Endothelial cell of umbilical vein (primary cell): ENCODE measurements around the gene KCNQ5. TPM values are rescaled to one million over a fixed set of nuclear protein-coding genes. Genes with fewer than 3 reads are reported as not detected.

Experiments
- BruUV-seq: library from RNA; stranded (reverse); fragments of 400-500 nt; replicated peaks from 2 replicates; lab custom pipeline; 2021; lab: Mats Ljungman, UMichigan
- CTCF ChIA-PET: fragments of 300-600, 350-600 bp; sonication (Branson Sonifier 250); formaldehyde crosslinking; loops from one replicate; lab custom pipeline; 2021; ENCODE audit warnings: antibody characterized with exemption, inconsistent platforms; lab: Charles Lee
- POLR2A ChIA-PET: fragments of 300-600, 350-600 bp; sonication (Branson Sonifier 250); formaldehyde crosslinking; loops from one replicate; lab custom pipeline; 2021; ENCODE audit warnings: antibody characterized with exemption, inconsistent platforms; lab: Charles Lee
- DNase-seq: peaks from one replicate; pipeline ENCODE4 v3.0.0-alpha.2; 2011; ENCODE audit warnings: low read depth, low spot score
- FAIRE-seq: peaks from 2 replicates; lab custom pipeline; 2011; peaks lifted over from hg19 to GRCh38; lab: Jason Lieb, UNC
- H2AFZ ChIP-seq: 2 replicates; pipeline ENCODE4 v1.6.0; 2012; ENCODE audit warnings: low read depth, low read length, control low read depth, inconsistent platforms
- H3K27ac ChIP-seq: 2 replicates; pipeline ENCODE4 v1.5.1; 2011; ENCODE audit warnings: low read depth, mild to moderate bottlenecking, control low read depth, low read length, moderate library complexity; ENCODE audit not compliant: insufficient read depth
- H3K27me3 ChIP-seq, 2 experiments: 2 replicates each; pipeline versions ENCODE4 v1.6.0 to v1.6.1; 2011; ENCODE audit warnings: low read length in 2 of 2, mixed read lengths in 1 of 2; ENCODE audit not compliant: control insufficient read depth in 2 of 2, insufficient read depth in 2 of 2
- H3K36me3 ChIP-seq, 2 experiments: 2 replicates in 1 of 2; 3 replicates in 1 of 2; pipeline ENCODE4 v1.5.1; 2011; ENCODE audit warnings: low read length in 2 of 2, mild to moderate bottlenecking in 1 of 2, moderate library complexity in 1 of 2; ENCODE audit not compliant: control insufficient read depth in 2 of 2, insufficient read depth in 2 of 2; ENCODE audit errors: extremely low read depth in 1 of 2
- H3K4me1 ChIP-seq: 3 replicates; pipeline ENCODE4 v1.5.1; 2011; ENCODE audit warnings: mild to moderate bottlenecking, low read length; ENCODE audit not compliant: control insufficient read depth, insufficient read depth; ENCODE audit errors: extremely low read depth
- H3K4me2 ChIP-seq: 2 replicates; pipeline ENCODE4 v1.6.1; 2011; ENCODE audit warnings: low read length, control low read depth, mixed read lengths; ENCODE audit not compliant: insufficient read depth
- H3K4me3 ChIP-seq, 3 experiments: fragments of 200-600 bp in 1 of 3; sonication (generic), shearing (Covaris generic) in 1 of 3; replicated peaks in 1 of 3; 2 replicates each; pipeline ENCODE4 v1.5.1; 2011 to 2016; ENCODE audit warnings: control low read depth in 3 of 3, low read length in 3 of 3, mild to moderate bottlenecking in 2 of 3, inconsistent platforms in 1 of 3, low read depth in 1 of 3, moderate library complexity in 1 of 3; ENCODE audit not compliant: insufficient read depth in 1 of 3
- H3K79me2 ChIP-seq: 2 replicates; pipeline ENCODE4 v1.6.0; 2012; ENCODE audit warnings: low read length, inconsistent platforms; ENCODE audit not compliant: control insufficient read depth, insufficient read depth
- H3K9ac ChIP-seq: replicated peaks from 2 replicates; pipeline ENCODE3; 2011; ENCODE audit warnings: low read length, control low read depth; ENCODE audit not compliant: insufficient read depth; ENCODE audit errors: extremely low read depth
- H3K9me1 ChIP-seq: replicated peaks from 3 replicates; pipeline ENCODE4 v1.6.0; 2011; ENCODE audit warnings: mild to moderate bottlenecking, low read length; ENCODE audit not compliant: control insufficient read depth, insufficient read depth; ENCODE audit errors: extremely low read depth
- H3K9me3 ChIP-seq: replicated peaks from 2 replicates; pipeline ENCODE4 v1.5.1; 2012; ENCODE audit warnings: low read length, inconsistent platforms; ENCODE audit not compliant: control insufficient read depth, insufficient read depth
- H4K20me1 ChIP-seq: replicated peaks from 2 replicates; pipeline ENCODE3; 2011; ENCODE audit warnings: mild to moderate bottlenecking, low read length; ENCODE audit not compliant: control insufficient read depth, insufficient read depth; ENCODE audit errors: extremely low read depth
- CTCF ChIP-seq, 2 donors: IDR thresholded peaks; 1 replicate in 1 of 2; 2 replicates in 1 of 2; pipeline ENCODE4 v1.5.1; 2011; ENCODE audit warnings: low read length in 2 of 2, mild to moderate bottlenecking in 2 of 2, moderate library complexity in 2 of 2, control low read depth in 1 of 2, inconsistent platforms in 1 of 2, low read depth in 1 of 2; ENCODE audit not compliant: insufficient read depth in 1 of 2; ENCODE audit errors: extremely low read depth in 1 of 2
- EZH2 ChIP-seq: IDR thresholded peaks from 2 replicates; pipeline ENCODE4 v1.6.1; 2012; ENCODE audit warnings: borderline replicate concordance, low read depth, mild to moderate bottlenecking, moderate library complexity, low read length, inconsistent platforms; ENCODE audit not compliant: severe bottlenecking
- FOS ChIP-seq: IDR thresholded peaks from 2 replicates; pipeline ENCODE4 v1.6.1; 2011; ENCODE audit warnings: mild to moderate bottlenecking, low read length, moderate library complexity, borderline replicate concordance; ENCODE audit not compliant: insufficient read depth
- GATA2 ChIP-seq: IDR thresholded peaks from 2 replicates; pipeline ENCODE4 v1.7.0; 2011; ENCODE audit warnings: low read depth, mild to moderate bottlenecking, moderate library complexity, mixed read lengths, low read length; ENCODE audit not compliant: insufficient read length, insufficient read depth
- JUN ChIP-seq: IDR thresholded peaks from 2 replicates; pipeline ENCODE4 v1.6.1; 2011; ENCODE audit warnings: borderline replicate concordance, low read depth; ENCODE audit not compliant: insufficient read length, insufficient read depth
- MAX ChIP-seq: IDR thresholded peaks from 2 replicates; pipeline ENCODE4 v1.6.1; 2011; ENCODE audit not compliant: insufficient read depth, insufficient read length
- MYC ChIP-seq: IDR thresholded peaks from one replicate; pipeline ENCODE4 v1.6.1; 2011; ENCODE audit warnings: mild to moderate bottlenecking, low read depth, low read length
- POLR2A ChIP-seq: IDR thresholded peaks from 2 replicates; pipeline ENCODE4 v1.6.1; 2012; ENCODE audit warnings: low read depth, mild to moderate bottlenecking, control low read depth, low read length
- POLR2AphosphoS5 ChIP-seq: IDR thresholded peaks from 2 replicates; pipeline ENCODE4 v1.6.1; 2012; ENCODE audit warnings: low read depth, mild to moderate bottlenecking, control low read depth, low read length, moderate library complexity; ENCODE audit not compliant: insufficient read depth
- dilution Hi-C: fragments of 300-500 bp; cut with MboI; formaldehyde crosslinking; loops from one replicate; pipeline ENCODE4 v1.15.0; 2019; ENCODE audit warnings: low sequenced_read_pairs; ENCODE audit not compliant: extremely low pct_ligation_motif_present
- intact Hi-C: fragments of 100-400 bp; cut with micrococcal nuclease; formaldehyde crosslinking; loops from one replicate; pipeline ENCODE4 v1.10.0; 2022
- polyA plus RNA-seq, 4 experiments: library from polyadenylated mRNA; depleted of rRNA in 3 of 4; stranded (reverse) in 3 of 4; unstranded in 1 of 4; fragments of >200 nt; gene quantifications; 2 replicates each; pipeline versions ENCODE4 v1.2.1 to v1.2.3, GENCODE V29; 2011 to 2012; ENCODE audit warnings: missing spikeins in 1 of 4
- total RNA-seq: library from RNA; stranded (reverse); gene quantifications from 2 replicates; pipeline ENCODE4 v1.2.3, GENCODE V29; 2021

The KCNQ5 gene
- total and polyA plus RNA-seq, 2 donors (not counting 3 experiments of a cell fraction or from before 2014, with no cell fraction given), result 0.22 TPM; not detected in 1

- ChIA-PET CTCF (interaction anchor here (1.8 to 18.6 kb wide), 2 partner anchors 10 to 505 kb away, joined by 5 to 731 read pairs; no protein-coding TSS in a partner anchor), POLR2A (no interaction called here)
- Histone ChIP-seq H2AFZ (no peak overlapping the region), H3K4me1 (peaks cover 8% of the 10 kb centered on the region), H3K9me3 (no peaks in the 10 kb centered on the region), H4K20me1 (no peaks in the 10 kb centered on the region), H3K9ac (no peak overlapping the region), H3K4me3 (no peak overlapping the region), H3K27me3 (peaks cover 27 to 43% of the 10 kb centered on the region in 2 experiments), H3K79me2 (no peaks in the 10 kb centered on the region), H3K4me2 (no peak overlapping the region), H3K9me1 (no peaks in the 10 kb centered on the region), H3K36me3 (no peaks in the 10 kb centered on the region), H3K27ac (no peak overlapping the region)
- no peak for TF ChIP-seq FOS
- TF ChIP-seq POLR2AphosphoS5, result no peak
- TF ChIP-seq GATA2, result no peak
- TF ChIP-seq JUN, result no peak
- no peak for TF ChIP-seq MYC
- TF ChIP-seq CTCF (IDR thresholded peaks at IDR 0.05; ENCODE audit: extremely low read depth in 1 of 2, insufficient read depth in 1 of 2, low read depth in 1 of 2, low read length in 2 of 2), result no peak
- no peak for TF ChIP-seq MAX
- TF ChIP-seq POLR2A, result no peak
- no peak for TF ChIP-seq EZH2
- FAIRE-seq, result no peak
- dilution Hi-C loops, result no loop called here
- DNase-seq, result no peak
- no TSS peak for BruUV-seq
- intact Hi-C loops, result no loop called here
Observed at GRCh38 chr6:72626126-72626525, 4.3 kb downstream of the KCNQ5 start.
